HepG2 (cell line): ENCODE results near the gene KCTD6. TPM values are rescaled to one million over a fixed set of nuclear protein-coding genes. Genes with fewer than 3 reads are reported as not detected.

ENCODE experiments used
- ATAD3A ChIP-seq: sonication (generic); formaldehyde crosslinking; IDR thresholded peaks from 2 replicates; pipeline ENCODE4 v1.4.0; 2020; ENCODE audit warnings: missing genetic modification reagents
- FOSL1 ChIP-seq: sonication (generic); formaldehyde crosslinking; IDR thresholded peaks from 2 replicates; pipeline ENCODE4 v1.9.0; 2021; ENCODE audit warnings: missing genetic modification reagents, borderline replicate concordance
- FOXC1 ChIP-seq: sonication (generic); formaldehyde crosslinking; IDR thresholded peaks from 2 replicates; pipeline ENCODE4 v1.8.0; 2022; ENCODE audit warnings: mild to moderate bottlenecking, missing genetic modification reagents, borderline replicate concordance
- ISL2 ChIP-seq: sonication (generic); formaldehyde crosslinking; IDR thresholded peaks from 2 replicates; pipeline ENCODE4 v1.5.0; 2020; ENCODE audit warnings: missing genetic modification reagents
- KAT2B ChIP-seq: fragments of 150-350 bp; IDR thresholded peaks from 2 replicates; pipeline ENCODE4 v1.6.1; 2014; ENCODE audit warnings: low read depth, low read length, borderline replicate concordance
- NBN ChIP-seq: fragments of 450-650 bp; conservative IDR thresholded peaks from 2 replicates; pipeline ENCODE4 v1.6.1; 2017
- POLR2A ChIP-seq, 2 experiments: IDR thresholded peaks; 2 replicates each; pipeline ENCODE4 v1.6.1; 2011; ENCODE audit warnings: low read depth in 2 of 2, low read length in 2 of 2, mild to moderate bottlenecking in 1 of 2, moderate library complexity in 1 of 2; ENCODE audit not compliant: insufficient read depth in 1 of 2
- RBAK ChIP-seq: sonication (generic); formaldehyde crosslinking; IDR thresholded peaks from 2 replicates; pipeline ENCODE4 v1.5.1; 2020; ENCODE audit warnings: mild to moderate bottlenecking, missing genetic modification reagents
- SNAI1 ChIP-seq: sonication (generic); formaldehyde crosslinking; IDR thresholded peaks from 2 replicates; pipeline ENCODE4 v1.5.0; 2020; ENCODE audit warnings: mild to moderate bottlenecking, missing genetic modification reagents, borderline replicate concordance
- ZFP41 ChIP-seq: sonication (generic); formaldehyde crosslinking; IDR thresholded peaks from 2 replicates; pipeline ENCODE4 v1.4.0; 2020; ENCODE audit warnings: mild to moderate bottlenecking, missing genetic modification reagents, borderline replicate concordance
- ZIK1 ChIP-seq: sonication (generic); formaldehyde crosslinking; IDR thresholded peaks from 2 replicates; pipeline ENCODE4 v1.5.0; 2020; ENCODE audit warnings: mild to moderate bottlenecking, low read depth, missing genetic modification reagents, borderline replicate concordance
- ZNF274 ChIP-seq: sonication (generic); formaldehyde crosslinking; IDR thresholded peaks from 2 replicates; pipeline ENCODE4 v1.5.1; 2020; ENCODE audit warnings: mild to moderate bottlenecking, missing genetic modification reagents
- ZNF589 ChIP-seq: sonication (generic); formaldehyde crosslinking; conservative IDR thresholded peaks from 2 replicates; pipeline ENCODE4 v1.8.0; 2022; ENCODE audit warnings: mild to moderate bottlenecking, moderate library complexity, missing genetic modification reagents
- ZNF737 ChIP-seq: sonication (generic); formaldehyde crosslinking; IDR thresholded peaks from 2 replicates; pipeline ENCODE4 v1.5.0; 2020; ENCODE audit warnings: missing genetic modification reagents, mild to moderate bottlenecking, borderline replicate concordance
- ZNF775 ChIP-seq: sonication (generic); formaldehyde crosslinking; IDR thresholded peaks from 2 replicates; pipeline ENCODE4 v1.4.0; 2020; ENCODE audit warnings: missing genetic modification reagents, mild to moderate bottlenecking, moderate library complexity, borderline replicate concordance
- polyA plus RNA-seq, 8 experiments: library from polyadenylated mRNA; depleted of rRNA in 3 of 8; stranded (reverse) in 7 of 8; unstranded in 1 of 8; fragments of >200 nt; fragmentation: Illumina TruSeq in 4 of 8; extraction: Trizol in 4 of 8; gene quantifications; 2 replicates each; pipeline versions ENCODE4 v1.2.1 to v1.2.3, GENCODE V29; 2011 to 2016; ENCODE audit warnings: low read depth in 4 of 8, missing spikeins in 1 of 8, mixed read lengths in 1 of 8; ENCODE audit not compliant: insufficient read depth in 1 of 8
- total RNA-seq, 5 experiments: library from RNA; depleted of rRNA; stranded (reverse); fragments of >200 nt; fragmentation: Illumina TruSeq; extraction: Trizol; gene quantifications; 2 replicates each; pipeline ENCODE4 v1.2.3, GENCODE V29; 2016; ENCODE audit warnings: low read depth in 1 of 5
- TF ChIP-seq, protein P1 (sequence below): sonication (generic); formaldehyde crosslinking; IDR thresholded peaks from 2 replicates; pipeline ENCODE4 v1.8.0; 2022; ENCODE audit warnings: missing genetic modification reagents, mild to moderate bottlenecking, inconsistent platforms, borderline replicate concordance
- TF ChIP-seq, protein P2 (sequence below): sonication (generic); formaldehyde crosslinking; IDR thresholded peaks from 2 replicates; pipeline ENCODE4 v1.5.0; 2020; ENCODE audit warnings: missing genetic modification reagents
- TF ChIP-seq, protein P3 (sequence below): sonication (generic); formaldehyde crosslinking; IDR thresholded peaks from 2 replicates; pipeline ENCODE4 v1.4.0; 2020; ENCODE audit warnings: mild to moderate bottlenecking, missing genetic modification reagents, borderline replicate concordance
- TF ChIP-seq, protein P4 (sequence below): sonication (generic); formaldehyde crosslinking; IDR thresholded peaks from 2 replicates; pipeline ENCODE4 v1.8.1; 2022; ENCODE audit warnings: mild to moderate bottlenecking, missing genetic modification reagents
- TF ChIP-seq, protein P5 (sequence below): sonication (generic); formaldehyde crosslinking; IDR thresholded peaks from 2 replicates; pipeline ENCODE4 v1.5.0; 2020; ENCODE audit warnings: mild to moderate bottlenecking, missing genetic modification reagents, borderline replicate concordance

KCTD6 gene
- total and polyA plus RNA-seq, 2 of the 13 experiments (the other 11 are each of a cell fraction or from before 2014, with no cell fraction given), result 13.4 to 14.2 TPM

DNA sequence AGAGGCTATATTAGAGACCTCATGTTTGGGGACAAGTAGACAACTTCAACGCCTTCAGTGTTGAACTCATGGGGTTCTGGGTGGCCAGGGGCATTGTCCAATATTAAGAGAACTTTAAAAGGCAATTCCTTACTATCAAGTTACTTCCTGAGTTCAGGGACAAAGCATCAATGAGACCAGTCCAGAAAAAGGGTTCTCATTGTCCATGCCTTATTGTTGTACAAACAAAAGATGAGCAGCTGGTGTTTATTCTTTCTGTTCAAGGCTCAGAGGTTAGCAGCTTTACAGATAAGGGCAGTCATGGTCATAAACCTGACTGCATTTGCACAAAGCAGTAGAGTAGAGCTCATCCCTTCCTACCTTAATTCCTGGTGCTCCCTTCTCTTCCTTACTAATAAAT, 39.7 kb upstream of the KCTD6 start (continued):
- TF ChIP-seq, protein P1, sequence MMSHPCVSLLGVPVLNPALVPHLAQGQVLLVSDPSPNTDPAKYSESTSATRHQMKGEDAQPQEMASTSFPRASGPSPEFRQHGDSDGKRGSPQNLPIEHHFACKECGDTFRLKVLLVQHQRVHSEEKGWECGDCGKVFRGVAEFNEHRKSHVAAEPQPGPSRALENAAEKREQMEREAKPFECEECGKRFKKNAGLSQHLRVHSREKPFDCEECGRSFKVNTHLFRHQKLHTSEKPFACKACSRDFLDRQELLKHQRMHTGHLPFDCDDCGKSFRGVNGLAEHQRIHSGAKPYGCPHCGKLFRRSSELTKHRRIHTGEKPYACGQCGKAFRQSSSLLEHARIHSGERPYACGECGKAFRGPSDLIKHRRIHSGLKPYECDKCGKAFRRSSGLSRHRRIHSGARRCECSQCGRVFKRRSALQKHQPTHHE, result no peak
- TF ChIP-seq, protein P2, sequence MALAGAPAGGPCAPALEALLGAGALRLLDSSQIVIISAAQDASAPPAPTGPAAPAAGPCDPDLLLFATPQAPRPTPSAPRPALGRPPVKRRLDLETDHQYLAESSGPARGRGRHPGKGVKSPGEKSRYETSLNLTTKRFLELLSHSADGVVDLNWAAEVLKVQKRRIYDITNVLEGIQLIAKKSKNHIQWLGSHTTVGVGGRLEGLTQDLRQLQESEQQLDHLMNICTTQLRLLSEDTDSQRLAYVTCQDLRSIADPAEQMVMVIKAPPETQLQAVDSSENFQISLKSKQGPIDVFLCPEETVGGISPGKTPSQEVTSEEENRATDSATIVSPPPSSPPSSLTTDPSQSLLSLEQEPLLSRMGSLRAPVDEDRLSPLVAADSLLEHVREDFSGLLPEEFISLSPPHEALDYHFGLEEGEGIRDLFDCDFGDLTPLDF (CRISPR knock-in tag), result no peak
- TF ChIP-seq POLR2A (IDR thresholded peaks at IDR 0.05; ENCODE audit: insufficient read depth in 1 of 2, low read depth in 2 of 2, low read length in 2 of 2) (peak; percentile 27 to 31; a peak in 1 of 4 replicates), ZNF775 (CRISPR knock-in tag) (no peak), ZNF274 (CRISPR knock-in tag) (no peak), SNAI1 (CRISPR knock-in tag) (no peak), RBAK (CRISPR knock-in tag) (no peak), ZNF589 (CRISPR knock-in tag) (no peak), FOSL1 (peak; percentile 11; the same call in 1 of the 2 replicates), NBN (no peak), ZIK1 (no peak), ISL2 (peak; percentile 84), ATAD3A (CRISPR knock-in tag) (no peak), FOXC1 (no peak), ZNF737 (CRISPR knock-in tag) (no peak), ZFP41 (no peak), KAT2B (no peak)
- TF ChIP-seq, protein P3, sequence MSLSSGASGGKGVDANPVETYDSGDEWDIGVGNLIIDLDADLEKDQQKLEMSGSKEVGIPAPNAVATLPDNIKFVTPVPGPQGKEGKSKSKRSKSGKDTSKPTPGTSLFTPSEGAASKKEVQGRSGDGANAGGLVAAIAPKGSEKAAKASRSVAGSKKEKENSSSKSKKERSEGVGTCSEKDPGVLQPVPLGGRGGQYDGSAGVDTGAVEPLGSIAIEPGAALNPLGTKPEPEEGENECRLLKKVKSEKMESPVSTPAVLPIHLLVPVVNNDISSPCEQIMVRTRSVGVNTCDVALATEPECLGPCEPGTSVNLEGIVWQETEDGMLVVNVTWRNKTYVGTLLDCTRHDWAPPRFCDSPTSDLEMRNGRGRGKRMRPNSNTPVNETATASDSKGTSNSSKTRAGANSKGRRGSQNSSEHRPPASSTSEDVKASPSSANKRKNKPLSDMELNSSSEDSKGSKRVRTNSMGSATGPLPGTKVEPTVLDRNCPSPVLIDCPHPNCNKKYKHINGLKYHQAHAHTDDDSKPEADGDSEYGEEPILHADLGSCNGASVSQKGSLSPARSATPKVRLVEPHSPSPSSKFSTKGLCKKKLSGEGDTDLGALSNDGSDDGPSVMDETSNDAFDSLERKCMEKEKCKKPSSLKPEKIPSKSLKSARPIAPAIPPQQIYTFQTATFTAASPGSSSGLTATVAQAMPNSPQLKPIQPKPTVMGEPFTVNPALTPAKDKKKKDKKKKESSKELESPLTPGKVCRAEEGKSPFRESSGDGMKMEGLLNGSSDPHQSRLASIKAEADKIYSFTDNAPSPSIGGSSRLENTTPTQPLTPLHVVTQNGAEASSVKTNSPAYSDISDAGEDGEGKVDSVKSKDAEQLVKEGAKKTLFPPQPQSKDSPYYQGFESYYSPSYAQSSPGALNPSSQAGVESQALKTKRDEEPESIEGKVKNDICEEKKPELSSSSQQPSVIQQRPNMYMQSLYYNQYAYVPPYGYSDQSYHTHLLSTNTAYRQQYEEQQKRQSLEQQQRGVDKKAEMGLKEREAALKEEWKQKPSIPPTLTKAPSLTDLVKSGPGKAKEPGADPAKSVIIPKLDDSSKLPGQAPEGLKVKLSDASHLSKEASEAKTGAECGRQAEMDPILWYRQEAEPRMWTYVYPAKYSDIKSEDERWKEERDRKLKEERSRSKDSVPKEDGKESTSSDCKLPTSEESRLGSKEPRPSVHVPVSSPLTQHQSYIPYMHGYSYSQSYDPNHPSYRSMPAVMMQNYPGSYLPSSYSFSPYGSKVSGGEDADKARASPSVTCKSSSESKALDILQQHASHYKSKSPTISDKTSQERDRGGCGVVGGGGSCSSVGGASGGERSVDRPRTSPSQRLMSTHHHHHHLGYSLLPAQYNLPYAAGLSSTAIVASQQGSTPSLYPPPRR (CRISPR knock-in tag), result peak; percentile 79; the same call in 1 of the 2 replicates
- TF ChIP-seq, protein P4, sequence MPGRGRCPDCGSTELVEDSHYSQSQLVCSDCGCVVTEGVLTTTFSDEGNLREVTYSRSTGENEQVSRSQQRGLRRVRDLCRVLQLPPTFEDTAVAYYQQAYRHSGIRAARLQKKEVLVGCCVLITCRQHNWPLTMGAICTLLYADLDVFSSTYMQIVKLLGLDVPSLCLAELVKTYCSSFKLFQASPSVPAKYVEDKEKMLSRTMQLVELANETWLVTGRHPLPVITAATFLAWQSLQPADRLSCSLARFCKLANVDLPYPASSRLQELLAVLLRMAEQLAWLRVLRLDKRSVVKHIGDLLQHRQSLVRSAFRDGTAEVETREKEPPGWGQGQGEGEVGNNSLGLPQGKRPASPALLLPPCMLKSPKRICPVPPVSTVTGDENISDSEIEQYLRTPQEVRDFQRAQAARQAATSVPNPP (CRISPR knock-in tag), result peak; percentile 76; the same call in 1 of the 2 replicates
- TF ChIP-seq, protein P5, sequence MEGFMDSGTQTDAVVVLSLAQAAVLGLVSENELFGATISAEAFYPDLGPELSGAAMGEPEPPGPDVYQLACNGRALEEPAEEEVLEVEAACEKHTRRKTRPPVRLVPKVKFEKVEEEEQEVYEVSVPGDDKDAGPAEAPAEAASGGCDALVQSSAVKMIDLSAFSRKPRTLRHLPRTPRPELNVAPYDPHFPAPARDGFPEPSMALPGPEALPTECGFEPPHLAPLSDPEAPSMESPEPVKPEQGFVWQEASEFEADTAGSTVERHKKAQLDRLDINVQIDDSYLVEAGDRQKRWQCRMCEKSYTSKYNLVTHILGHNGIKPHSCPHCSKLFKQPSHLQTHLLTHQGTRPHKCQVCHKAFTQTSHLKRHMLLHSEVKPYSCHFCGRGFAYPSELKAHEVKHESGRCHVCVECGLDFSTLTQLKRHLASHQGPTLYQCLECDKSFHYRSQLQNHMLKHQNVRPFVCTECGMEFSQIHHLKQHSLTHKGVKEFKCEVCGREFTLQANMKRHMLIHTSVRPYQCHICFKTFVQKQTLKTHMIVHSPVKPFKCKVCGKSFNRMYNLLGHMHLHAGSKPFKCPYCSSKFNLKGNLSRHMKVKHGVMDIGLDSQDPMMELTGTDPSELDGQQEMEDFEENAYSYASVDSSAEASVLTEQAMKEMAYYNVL (CRISPR knock-in tag), result peak; percentile 93
